ENCODE measurements around the gene PRODH2.

GRCh38 chr19:35848486-35848885, 35.8 kb upstream of the PRODH2 start:
- TF ChIP-seq, protein P1, sequence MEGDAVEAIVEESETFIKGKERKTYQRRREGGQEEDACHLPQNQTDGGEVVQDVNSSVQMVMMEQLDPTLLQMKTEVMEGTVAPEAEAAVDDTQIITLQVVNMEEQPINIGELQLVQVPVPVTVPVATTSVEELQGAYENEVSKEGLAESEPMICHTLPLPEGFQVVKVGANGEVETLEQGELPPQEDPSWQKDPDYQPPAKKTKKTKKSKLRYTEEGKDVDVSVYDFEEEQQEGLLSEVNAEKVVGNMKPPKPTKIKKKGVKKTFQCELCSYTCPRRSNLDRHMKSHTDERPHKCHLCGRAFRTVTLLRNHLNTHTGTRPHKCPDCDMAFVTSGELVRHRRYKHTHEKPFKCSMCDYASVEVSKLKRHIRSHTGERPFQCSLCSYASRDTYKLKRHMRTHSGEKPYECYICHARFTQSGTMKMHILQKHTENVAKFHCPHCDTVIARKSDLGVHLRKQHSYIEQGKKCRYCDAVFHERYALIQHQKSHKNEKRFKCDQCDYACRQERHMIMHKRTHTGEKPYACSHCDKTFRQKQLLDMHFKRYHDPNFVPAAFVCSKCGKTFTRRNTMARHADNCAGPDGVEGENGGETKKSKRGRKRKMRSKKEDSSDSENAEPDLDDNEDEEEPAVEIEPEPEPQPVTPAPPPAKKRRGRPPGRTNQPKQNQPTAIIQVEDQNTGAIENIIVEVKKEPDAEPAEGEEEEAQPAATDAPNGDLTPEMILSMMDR (IDR thresholded peaks at IDR 0.05) = no peak
- TF ChIP-seq POLR2AphosphoS5 (IDR thresholded peaks at IDR 0.05) = no peak

Measured in prostate gland (tissue), 2 donors.